ENCODE results near the gene RHBDD3.

The RHBDD3 gene

DNA sequence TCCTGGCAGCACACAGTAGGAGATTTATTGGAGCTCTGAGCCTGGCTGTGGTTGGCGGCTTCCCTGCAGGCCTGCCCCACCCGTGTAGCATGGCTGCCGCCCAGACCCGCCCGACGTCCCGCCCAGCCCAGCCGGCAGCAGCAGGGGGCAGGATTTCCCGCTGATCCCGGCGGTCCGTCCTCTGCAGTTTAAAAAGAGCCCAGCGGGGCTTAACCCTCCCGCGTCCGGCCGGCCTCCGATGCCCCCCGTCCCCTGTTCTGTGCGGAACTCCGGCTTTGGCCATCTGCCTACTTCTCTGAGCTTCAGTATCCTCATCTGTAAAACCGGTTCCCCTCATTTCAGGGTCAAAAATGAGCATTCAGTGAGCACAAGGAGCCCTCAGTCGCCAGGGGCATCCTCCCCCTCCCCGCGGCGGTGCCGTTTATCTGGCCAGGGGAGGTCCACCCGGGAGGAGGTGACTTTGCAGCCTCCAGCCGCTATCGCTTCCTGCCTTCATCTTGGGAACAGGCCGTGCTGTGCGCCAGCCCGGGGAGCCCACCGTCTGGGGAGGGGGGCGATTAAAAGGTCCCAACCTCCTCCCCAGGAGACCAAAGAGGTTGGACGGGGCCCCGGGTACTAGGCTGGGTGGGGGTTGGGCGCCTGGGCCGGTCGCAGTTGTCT, 38.5 kb upstream of the RHBDD3 start, which contains the start of gene GAS2L1:
TSS of gene GAS2L1 (plus strand) at position 476 of the 660 bp plus-strand sequence. CDS start 1,456 bp downstream, outside the sequence.
- DNase-seq, result peak; percentile 73

DNA sequence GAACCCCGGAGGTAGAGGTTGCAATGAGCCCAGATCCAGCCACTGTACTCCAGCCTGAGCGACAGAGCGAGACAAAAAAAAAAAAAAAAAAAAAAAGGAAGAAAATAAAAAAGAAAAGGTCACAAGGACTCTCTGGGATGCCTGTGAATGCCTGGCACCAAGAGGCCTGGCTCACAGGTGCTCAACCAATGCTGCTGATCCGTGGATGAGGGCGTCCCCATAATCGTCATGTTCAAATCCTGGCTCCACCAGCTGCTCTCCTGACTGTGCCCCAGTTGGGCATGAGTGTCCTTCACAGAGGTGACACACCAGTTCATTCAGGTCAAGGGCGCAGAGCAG, 38.0 kb upstream of the RHBDD3 start:
- DNase-seq, result no peak

GRCh38 chr22:29302681-29303465, 35.1 kb upstream of the RHBDD3 start:
- DNase-seq, result no peak

GRCh38 chr22:29302402-29302680, 34.6 kb upstream of the RHBDD3 start:
- DNase-seq, result no peak

GRCh38 chr22:29301716-29302401, 34.1 kb upstream of the RHBDD3 start:
- peak; percentile 32 for DNase-seq

DNA sequence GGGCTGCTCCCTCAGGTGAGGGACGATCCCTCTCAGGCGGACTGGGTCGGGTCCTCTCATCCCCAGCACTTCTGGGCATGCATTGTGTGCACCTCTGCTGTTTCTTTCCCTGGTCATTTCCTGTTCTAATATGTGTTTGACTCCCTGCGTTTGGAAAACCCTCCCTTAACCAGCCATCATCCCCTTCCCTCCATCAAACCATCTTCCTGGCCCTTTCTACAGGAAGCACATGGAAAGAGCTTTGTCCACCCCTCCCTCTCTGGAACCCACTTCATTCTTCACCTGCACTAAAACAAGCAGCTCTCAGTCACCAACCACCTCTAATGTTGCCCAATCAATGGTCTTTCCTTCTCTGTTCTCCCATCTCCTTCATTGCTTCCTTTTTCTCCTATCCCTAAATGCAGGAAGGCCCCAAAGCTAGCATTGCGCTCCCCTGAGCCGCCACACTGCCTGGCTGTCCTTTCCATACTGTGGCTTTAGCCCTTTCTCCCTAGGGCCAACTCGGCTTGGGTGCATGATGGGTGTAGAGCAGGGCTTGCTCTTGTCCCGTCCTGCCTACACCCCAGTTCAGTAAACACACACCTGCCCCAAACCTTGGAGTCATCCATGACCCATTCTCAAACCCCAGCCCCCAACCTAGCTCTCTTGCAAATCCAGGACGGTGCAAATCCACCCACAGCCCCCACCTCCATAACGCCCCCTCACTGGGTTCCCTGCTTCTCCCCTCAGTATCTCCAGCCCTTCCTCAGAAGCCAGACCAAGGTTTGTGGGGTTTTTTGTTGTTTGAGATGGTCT, 33.2 kb upstream of the RHBDD3 start:
- DNase-seq, result no peak

DNA sequence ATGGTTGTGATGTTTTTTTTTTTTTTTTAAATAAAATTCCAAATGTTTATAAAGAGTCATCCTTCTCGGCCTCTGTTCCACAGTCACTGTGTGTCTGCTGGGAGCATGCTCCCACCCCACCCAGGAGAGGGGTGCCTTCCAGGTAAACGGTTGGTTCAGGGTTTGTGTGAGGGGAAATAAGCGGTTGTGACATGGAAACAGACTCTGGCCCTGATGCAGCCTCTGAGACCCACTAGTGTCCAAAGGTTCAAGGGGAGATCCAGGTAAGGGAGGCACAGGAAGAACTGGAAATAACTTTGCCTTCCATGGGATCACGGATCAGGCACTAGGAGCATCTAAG, 32.7 kb upstream of the RHBDD3 start:
- DNase-seq, result no peak

- DNase-seq, result no peak
Observed at GRCh38 chr22:29299136-29299900, 31.5 kb upstream of the RHBDD3 start.

- DNase-seq, result no peak
Observed at GRCh38 chr22:29298641-29299040, 30.9 kb upstream of the RHBDD3 start.

DNA sequence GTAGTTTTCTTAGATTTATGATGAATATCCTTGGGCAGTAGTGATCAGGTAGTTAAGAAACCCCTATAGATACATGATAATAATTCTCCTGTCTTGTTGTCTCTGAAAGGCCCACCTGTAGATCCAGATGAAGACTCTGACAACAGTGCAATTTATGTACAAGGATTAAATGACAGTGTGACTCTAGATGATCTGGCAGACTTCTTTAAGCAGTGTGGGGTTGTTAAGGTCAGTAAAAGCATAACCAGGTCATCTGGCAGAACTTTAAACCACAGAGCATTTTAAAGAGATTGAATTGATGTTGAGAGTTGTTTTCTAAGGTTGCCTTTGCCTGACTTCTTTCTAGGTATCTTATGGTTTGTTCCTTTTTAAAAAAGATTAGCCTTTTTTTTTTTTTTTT, 24.6 kb upstream of the RHBDD3 start:
- no peak for DNase-seq

DNA sequence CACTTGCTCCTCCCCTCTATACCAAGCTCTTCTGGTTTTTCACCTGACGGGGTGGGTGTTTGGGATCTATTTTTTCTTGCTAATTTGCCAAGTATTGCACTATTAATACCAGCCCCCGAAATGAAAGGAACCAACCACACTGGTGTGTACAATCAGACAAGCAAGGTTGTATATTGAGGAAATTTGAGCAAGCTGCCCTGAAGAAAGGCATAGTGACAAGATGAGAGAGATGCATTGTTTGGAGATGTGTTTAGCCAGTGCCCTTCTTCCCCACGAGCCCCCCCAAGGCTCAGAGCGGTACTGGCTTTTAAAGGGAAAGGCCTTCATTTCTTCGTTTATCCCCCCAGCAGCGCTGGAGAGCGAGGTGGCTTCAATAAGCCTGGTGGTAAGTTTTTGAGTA, 23.4 kb upstream of the RHBDD3 start:
- DNase-seq, result no peak

DNA sequence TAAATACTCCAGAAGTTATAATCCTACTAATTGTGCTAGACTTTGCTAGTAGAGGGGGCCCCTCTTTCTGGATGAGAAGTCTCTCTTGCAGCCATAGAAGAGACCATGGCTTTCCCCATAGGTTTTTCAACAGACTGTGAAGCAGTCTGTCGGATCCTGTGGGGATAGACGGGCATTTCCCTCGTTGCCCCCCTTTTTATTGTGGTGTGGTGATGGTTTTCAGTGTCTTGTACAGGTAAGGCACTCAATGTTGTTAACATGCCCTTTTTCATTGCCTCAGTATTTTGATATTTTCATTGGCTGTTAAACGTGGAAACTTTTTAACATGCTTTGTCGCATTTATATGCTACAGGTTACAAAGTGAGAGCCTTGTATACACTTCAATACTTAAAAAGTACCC, 22.3 kb upstream of the RHBDD3 start:
- DNase-seq, result no peak

- DNase-seq, result no peak
Observed at GRCh38 chr22:29288837-29289236, 21.1 kb upstream of the RHBDD3 start.

GRCh38 chr22:29284196-29284595, 16.4 kb upstream of the RHBDD3 start:
- DNase-seq, result no peak

GRCh38 chr22:29277927-29278326, 10.1 kb upstream of the RHBDD3 start:
- DNase-seq, result no peak

DNA sequence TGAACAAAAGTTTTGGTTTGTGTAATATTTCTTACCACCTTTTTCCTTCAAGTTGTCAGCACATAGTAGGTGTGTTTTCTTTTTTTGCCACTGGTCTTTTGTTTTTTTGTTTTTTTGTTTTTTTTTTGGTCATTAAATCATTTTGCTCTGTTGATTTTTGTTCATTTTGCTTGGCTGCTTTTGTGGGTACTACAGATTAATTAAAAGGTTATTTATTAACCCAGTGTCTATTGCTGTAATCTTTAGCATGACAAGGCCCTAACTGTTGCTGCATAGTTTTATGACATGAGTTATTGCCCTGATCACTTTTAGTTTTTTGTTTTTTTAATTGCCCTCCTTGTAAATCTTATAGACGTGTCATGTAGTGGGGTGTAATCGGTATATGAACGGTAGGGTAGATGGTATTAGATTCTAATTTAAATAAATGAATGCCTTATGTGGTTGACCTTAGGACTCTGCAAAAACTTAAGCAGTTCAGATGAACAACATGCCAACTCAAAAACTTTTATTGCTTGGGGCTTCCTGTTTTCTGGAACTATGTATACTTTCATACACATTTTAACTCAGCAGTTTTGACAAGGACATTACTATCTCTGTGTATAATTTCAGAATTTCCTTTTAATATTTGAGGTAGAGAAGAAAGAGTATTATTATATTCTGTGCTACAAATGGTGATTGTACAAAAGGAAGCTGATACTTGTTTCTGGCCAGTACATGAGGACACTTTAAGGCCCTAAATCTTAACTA, 8.2 kb upstream of the RHBDD3 start:
- DNase-seq, result no peak

DNA sequence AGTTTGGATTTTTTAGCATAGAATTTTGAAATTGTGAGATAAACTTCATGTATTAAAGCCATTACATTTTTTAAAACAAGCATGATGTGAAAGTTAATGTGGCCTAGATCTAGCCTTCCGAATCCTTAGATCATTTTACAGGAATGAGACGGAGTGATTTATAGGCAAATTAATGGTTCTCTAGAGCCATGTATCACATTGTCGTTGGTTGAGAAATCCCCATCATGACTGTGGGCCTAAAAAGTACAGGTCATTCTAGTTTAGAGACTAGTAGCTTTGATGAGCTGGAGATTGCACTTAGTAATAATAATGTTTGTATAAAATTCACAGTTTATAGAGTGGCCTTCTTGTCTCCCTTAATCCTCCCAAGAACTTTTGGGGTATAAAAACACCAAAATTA, 7.4 kb upstream of the RHBDD3 start:
- DNase-seq, result no peak

DNA sequence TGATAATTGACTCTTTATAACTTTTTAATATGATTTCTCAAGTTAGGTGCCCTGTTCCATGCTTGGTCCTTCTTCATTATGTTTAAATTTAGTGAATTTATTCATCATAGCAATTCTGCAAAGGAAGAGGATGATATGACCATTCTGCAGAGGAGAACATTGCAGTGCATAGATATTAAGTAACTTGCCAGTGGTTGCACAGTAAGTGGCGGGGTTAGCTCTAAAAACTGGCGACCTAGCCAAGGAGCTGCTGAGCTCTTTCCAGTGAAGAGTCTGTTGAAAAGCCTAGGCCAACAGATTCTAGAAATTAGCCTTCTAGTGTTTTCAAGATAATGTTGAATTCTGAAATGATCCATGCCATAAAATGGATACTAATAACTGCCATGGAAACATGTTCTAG, 4.8 kb upstream of the RHBDD3 start:
- DNase-seq, result no peak

GRCh38 chr22:29270475-29271271, 2.9 kb upstream of the RHBDD3 start:
- DNase-seq, result no peak

GRCh38 chr22:29269731-29270474, 2.1 kb upstream of the RHBDD3 start:
- no peak for DNase-seq

DNA sequence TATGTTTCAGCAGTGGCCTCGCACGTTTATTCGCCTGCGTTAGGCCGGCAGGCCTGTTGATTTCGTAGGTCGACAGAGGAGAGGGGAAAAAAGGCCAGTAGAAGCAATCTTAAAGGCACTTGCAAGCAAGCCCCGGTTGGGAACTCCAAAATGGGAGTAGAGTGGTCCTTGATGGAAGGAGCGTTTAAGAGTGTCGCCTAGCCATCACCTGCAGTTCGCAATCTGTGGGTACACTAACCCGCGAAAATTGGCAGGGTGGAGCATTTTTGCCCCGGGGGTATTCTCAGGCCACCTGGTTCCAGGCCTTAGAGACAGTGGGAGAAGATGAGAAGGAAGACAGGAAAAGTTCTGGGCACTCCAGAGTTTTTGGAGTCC, 1.4 kb upstream of the RHBDD3 start:
- peak; percentile 24 for DNase-seq
